Measurements from ENCODE around the gene TOP3B.

DNA sequence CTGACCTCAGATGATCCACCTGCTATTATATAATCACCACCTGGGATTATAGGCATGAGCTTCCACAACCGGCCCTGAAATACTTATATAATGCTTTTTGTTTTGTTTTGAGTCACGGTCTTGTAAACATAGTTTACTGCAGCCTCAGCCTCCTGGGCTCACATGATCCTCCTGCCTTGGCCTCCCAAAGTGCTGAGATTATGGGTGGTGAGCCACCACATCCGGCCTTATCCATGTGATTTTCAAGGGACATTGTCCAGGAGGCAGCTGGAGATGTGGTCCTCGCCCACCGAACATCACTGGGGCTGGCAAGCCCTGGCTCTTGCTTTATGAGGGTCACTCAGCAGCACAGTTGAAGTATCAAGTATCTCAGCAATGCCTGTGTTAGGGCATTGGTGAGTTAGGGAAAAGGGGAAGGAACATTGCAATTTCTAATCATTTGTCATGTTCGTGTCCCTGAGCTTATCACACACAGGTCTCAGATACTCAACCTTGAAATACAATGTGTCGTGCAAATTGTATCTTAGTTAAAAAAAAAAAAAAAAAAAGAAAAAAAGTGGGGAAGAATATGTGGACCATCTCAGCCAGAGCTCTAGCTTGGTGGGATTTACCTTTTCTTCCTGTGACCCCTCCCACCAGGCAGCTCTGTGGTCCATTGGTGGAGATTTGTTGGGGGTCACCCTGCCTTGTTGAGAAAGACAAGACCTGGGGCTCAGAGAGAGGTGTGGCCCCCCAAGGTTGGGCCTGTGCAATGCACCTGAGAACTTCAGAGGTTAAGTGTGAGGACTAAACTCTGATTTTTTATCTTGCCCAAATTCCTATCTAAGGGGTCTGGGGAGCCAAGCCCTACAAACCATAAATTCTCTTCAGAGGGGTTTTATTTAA is 74.7 kb downstream of the TOP3B start:
- no peak for TF ChIP-seq SMC3 (IDR thresholded peaks at IDR 0.05; ENCODE audit: borderline replicate concordance, low read length)
- no peak for TF ChIP-seq CREM (IDR thresholded peaks at IDR 0.05; ENCODE audit: low read depth)
- no peak for TF ChIP-seq PKNOX1 (IDR thresholded peaks at IDR 0.05)
- no peak for TF ChIP-seq HDGF (IDR thresholded peaks at IDR 0.05)
- TF ChIP-seq CUX1 (IDR thresholded peaks at IDR 0.05; ENCODE audit: insufficient replicate concordance, low read depth, low read length): no peak
- no peak for TF ChIP-seq POLR2AphosphoS5 (IDR thresholded peaks at IDR 0.05; ENCODE audit: low read length)
- no peak for TF ChIP-seq POLR2AphosphoS2 (IDR thresholded peaks at IDR 0.05; ENCODE audit: low read depth, low read length)
- TF ChIP-seq, protein P1, sequence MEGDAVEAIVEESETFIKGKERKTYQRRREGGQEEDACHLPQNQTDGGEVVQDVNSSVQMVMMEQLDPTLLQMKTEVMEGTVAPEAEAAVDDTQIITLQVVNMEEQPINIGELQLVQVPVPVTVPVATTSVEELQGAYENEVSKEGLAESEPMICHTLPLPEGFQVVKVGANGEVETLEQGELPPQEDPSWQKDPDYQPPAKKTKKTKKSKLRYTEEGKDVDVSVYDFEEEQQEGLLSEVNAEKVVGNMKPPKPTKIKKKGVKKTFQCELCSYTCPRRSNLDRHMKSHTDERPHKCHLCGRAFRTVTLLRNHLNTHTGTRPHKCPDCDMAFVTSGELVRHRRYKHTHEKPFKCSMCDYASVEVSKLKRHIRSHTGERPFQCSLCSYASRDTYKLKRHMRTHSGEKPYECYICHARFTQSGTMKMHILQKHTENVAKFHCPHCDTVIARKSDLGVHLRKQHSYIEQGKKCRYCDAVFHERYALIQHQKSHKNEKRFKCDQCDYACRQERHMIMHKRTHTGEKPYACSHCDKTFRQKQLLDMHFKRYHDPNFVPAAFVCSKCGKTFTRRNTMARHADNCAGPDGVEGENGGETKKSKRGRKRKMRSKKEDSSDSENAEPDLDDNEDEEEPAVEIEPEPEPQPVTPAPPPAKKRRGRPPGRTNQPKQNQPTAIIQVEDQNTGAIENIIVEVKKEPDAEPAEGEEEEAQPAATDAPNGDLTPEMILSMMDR (IDR thresholded peaks at IDR 0.05 in 2 of 3, conservative IDR thresholded peaks at IDR 0.05 in 1 of 3; ENCODE audit: control insufficient read depth in 2 of 3, extremely low read depth in 1 of 3, insufficient read depth in 1 of 3, low read depth in 3 of 3, low read length in 3 of 3): no peak
- no peak for TF ChIP-seq FOXK2 (IDR thresholded peaks at IDR 0.05)
